Measurements from ENCODE around the gene NCOA5.

The NCOA5 gene

GRCh38 chr20:46011631-46012482 is 77.9 kb downstream of the NCOA5 start:
- peak; percentile 34 for DNase-seq

All from activated naive CD4-positive, alpha-beta T cell treated with anti-CD3 and anti-CD28 coated beads, Interleukin-2, amount 50 U/mL, for 16 hours (primary cell).